ENCODE measurements around the gene DNAJB2. TPM values are rescaled to one million over a fixed set of nuclear protein-coding genes. Genes with fewer than 3 reads are reported as not detected.

The DNAJB2 gene
- total and polyA plus RNA-seq, 7 experiments from 2014 or later: 6.7 to 134 (median 107) TPM

- peaks cover 0 to 9% (median 5%) of the 10 kb centered on the region in 7 donors for H3K4me1 Mint-ChIP-seq
- peaks cover 0 to 5% (median 0%) of the 10 kb centered on the region in 3 experiments for H3K9me3 ChIP-seq (ENCODE audit: control insufficient read depth in 2 of 3, low read length in 3 of 3)
- H3K27ac Mint-ChIP-seq: no peak overlapping the region
- H3K4me3 Mint-ChIP-seq: peak overlapping the region in 2 of 10 donors; percentile 66 to 67
- H3K4me1 ChIP-seq (ENCODE audit: control insufficient read depth in 2 of 2, insufficient read depth in 2 of 2, low read length in 2 of 2): no peaks in the 10 kb centered on the region
- H3K36me3 Mint-ChIP-seq: peaks cover 0 to 21% (median 9%) of the 10 kb centered on the region in 5 donors
- H3K27me3 ChIP-seq (ENCODE audit: control insufficient read depth in 2 of 2, insufficient read depth in 2 of 2, low read length in 2 of 2): peaks cover 0 to 10% of the 10 kb centered on the region in 2 donors
- peak in 6 of 9 donors; percentile 6 to 58 (median 21) for DNase-seq
- H3K36me3 ChIP-seq (ENCODE audit: control insufficient read depth in 2 of 3, insufficient read depth in 3 of 3, low read length in 3 of 3): no peaks in the 10 kb centered on the region
- H3K27me3 Mint-ChIP-seq: peaks cover 59 to 84% (median 71%) of the 10 kb centered on the region in 5 donors
- ChIA-PET POLR2A (no interaction called here), CTCF (no interaction called here)
- H3K9me3 Mint-ChIP-seq: peaks cover 2 to 44% (median 17%) of the 10 kb centered on the region in 11 donors
- H3K27ac ChIP-seq (ENCODE audit: low read depth, low read length): no peak overlapping the region
- no peak for ATAC-seq
- intact Hi-C loops (cut with micrococcal nuclease): loop anchor here (1.0 to 2.0 kb wide), 2 partner anchors 23 kb away; partner anchors contain the start of gene PTPRN (in 1 of the 2)
- H3K4me3 ChIP-seq (ENCODE audit: low read length): no peak overlapping the region
Measured at GRCh38 chr2:219331560-219332213, 52.5 kb downstream of the DNAJB2 start.

DNA sequence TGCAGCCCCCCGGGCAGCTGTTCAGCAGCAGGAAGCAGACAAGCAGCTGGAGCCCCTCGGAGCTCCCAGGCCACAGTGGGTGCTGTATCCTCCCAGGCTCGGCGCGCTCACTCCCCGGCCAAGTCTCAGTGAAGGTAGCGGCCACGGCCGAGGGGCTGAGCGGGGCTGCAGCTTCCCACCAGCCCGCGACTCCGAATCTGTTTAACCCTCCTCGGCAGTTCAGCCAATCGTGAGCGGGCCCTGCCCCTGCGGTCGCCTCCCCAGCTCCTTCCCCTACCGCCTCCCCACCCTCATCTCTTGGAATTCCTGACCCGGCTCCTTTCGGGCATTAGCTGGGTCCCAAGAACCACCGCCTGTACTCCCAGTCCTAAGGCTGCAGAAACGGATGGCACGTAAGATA, 53.4 kb downstream of the DNAJB2 start, which contains the start of gene RESP18:
RESP18 (minus strand) TSS at position 203 of the 400 bp plus-strand sequence.
- H3K9me3 ChIP-seq (ENCODE audit: control insufficient read depth in 2 of 3, low read length in 3 of 3): peaks cover 0 to 5% (median 0%) of the 10 kb centered on the region in 3 experiments
- H3K36me3 Mint-ChIP-seq: peaks cover 0 to 21% (median 9%) of the 10 kb centered on the region in 5 donors
- ChIA-PET POLR2A (no interaction called here), CTCF (no interaction called here)
- no peak within 1 kb of the TSS for H3K27ac Mint-ChIP-seq
- H3K4me1 Mint-ChIP-seq: peaks cover 0 to 9% (median 5%) of the 10 kb centered on the region in 7 donors
- peaks cover 60 to 88% (median 72%) of the 10 kb centered on the region in 5 donors for H3K27me3 Mint-ChIP-seq
- ATAC-seq (no peak), DNase-seq (no peak)
- no peaks in the 10 kb centered on the region for H3K36me3 ChIP-seq (ENCODE audit: control insufficient read depth in 2 of 3, insufficient read depth in 3 of 3, low read length in 3 of 3)
- H3K9me3 Mint-ChIP-seq: peaks cover 2 to 51% (median 20%) of the 10 kb centered on the region in 11 donors
- H3K27me3 ChIP-seq (ENCODE audit: control insufficient read depth in 2 of 2, insufficient read depth in 2 of 2, low read length in 2 of 2): peaks cover 0 to 10% of the 10 kb centered on the region in 2 donors
- H3K4me3 ChIP-seq (ENCODE audit: low read length): no peak within 1 kb of the TSS
- H3K4me1 ChIP-seq (ENCODE audit: control insufficient read depth in 2 of 2, insufficient read depth in 2 of 2, low read length in 2 of 2): no peaks in the 10 kb centered on the region
- H3K4me3 Mint-ChIP-seq: peak within 1 kb of the TSS in 2 of 10 donors; percentile 66 to 67
- intact Hi-C loops (cut with micrococcal nuclease): no loop called here
- H3K27ac ChIP-seq (ENCODE audit: low read depth, low read length): no peak within 1 kb of the TSS

- ChIA-PET CTCF (interaction anchor here (0.8 kb wide), 1 partner anchor 17 kb away, joined by 3 read pairs; no protein-coding TSS in a partner anchor), POLR2A (no interaction called here)
- H3K4me1 ChIP-seq (ENCODE audit: control insufficient read depth in 2 of 2, insufficient read depth in 2 of 2, low read length in 2 of 2): no peaks in the 10 kb centered on the region
Measured at GRCh38 chr2:219334076-219334475, 54.9 kb downstream of the DNAJB2 start.

DNA sequence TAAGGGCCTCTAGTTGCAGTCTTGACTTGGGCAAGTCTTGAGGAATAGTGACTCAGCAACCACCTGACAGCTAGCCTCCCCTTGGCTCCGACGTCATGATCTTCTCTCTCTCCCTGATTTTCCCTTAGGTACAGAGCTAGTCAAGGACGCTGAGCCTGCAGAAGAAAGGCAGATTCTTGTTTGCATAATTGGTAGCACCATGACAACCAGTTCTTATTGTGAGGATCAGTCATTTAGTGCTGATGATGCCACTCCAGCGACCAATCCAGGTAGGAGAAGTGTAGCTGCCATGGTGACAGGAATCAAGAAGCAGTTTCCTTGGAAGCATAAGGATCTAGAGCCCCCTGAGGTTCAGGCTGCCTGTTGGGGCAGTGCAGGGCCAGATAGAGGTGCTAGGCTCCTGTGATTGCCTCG, 56.2 kb downstream of the DNAJB2 start:
- Histone ChIP-seq H3K27me3 (ENCODE audit: control insufficient read depth in 2 of 2, insufficient read depth in 2 of 2, low read length in 2 of 2) (peaks cover 0 to 10% of the 10 kb centered on the region in 2 donors), H3K4me1 (ENCODE audit: control insufficient read depth in 2 of 2, insufficient read depth in 2 of 2, low read length in 2 of 2) (no peaks in the 10 kb centered on the region), H3K9me3 (ENCODE audit: control insufficient read depth in 2 of 3, low read length in 3 of 3) (peaks cover 0 to 5% (median 0%) of the 10 kb centered on the region in 3 experiments), H3K4me3 (ENCODE audit: low read length) (no peak overlapping the region), H3K36me3 (ENCODE audit: control insufficient read depth in 2 of 3, insufficient read depth in 3 of 3, low read length in 3 of 3) (no peaks in the 10 kb centered on the region), H3K27ac (ENCODE audit: low read depth, low read length) (no peak overlapping the region)
- ATAC-seq (no peak), DNase-seq (no peak)
- Mint-ChIP-seq H3K27ac (no peak overlapping the region), H3K36me3 (peaks cover 0 to 21% (median 9%) of the 10 kb centered on the region in 5 donors), H3K4me3 (no peak overlapping the region), H3K9me3 (peaks cover 2 to 51% (median 22%) of the 10 kb centered on the region in 11 donors), H3K27me3 (peaks cover 65 to 85% (median 70%) of the 10 kb centered on the region in 5 donors), H3K4me1 (peaks cover 0 to 9% (median 4%) of the 10 kb centered on the region in 7 donors)
- intact Hi-C loops (cut with micrococcal nuclease): no loop called here
- CTCF ChIA-PET: no interaction called here
- POLR2A ChIA-PET: interaction anchor here (0.6 kb wide), 1 partner anchor 920 kb away, joined by 3 read pairs; no protein-coding TSS in a partner anchor

More at GRCh38 chr2:219334076-219334475, 54.9 kb downstream of the DNAJB2 start:
- H3K9me3 Mint-ChIP-seq: peaks cover 2 to 51% (median 20%) of the 10 kb centered on the region in 11 donors
- H3K27ac ChIP-seq (ENCODE audit: low read depth, low read length): no peak overlapping the region
- intact Hi-C loops (cut with micrococcal nuclease): no loop called here
- peaks cover 60 to 86% (median 75%) of the 10 kb centered on the region in 5 donors for H3K27me3 Mint-ChIP-seq
- peaks cover 0 to 10% of the 10 kb centered on the region in 2 donors for H3K27me3 ChIP-seq (ENCODE audit: control insufficient read depth in 2 of 2, insufficient read depth in 2 of 2, low read length in 2 of 2)
- H3K36me3 Mint-ChIP-seq: peaks cover 0 to 21% (median 9%) of the 10 kb centered on the region in 5 donors
- H3K27ac Mint-ChIP-seq: no peak overlapping the region
- no peaks in the 10 kb centered on the region for H3K36me3 ChIP-seq (ENCODE audit: control insufficient read depth in 2 of 3, insufficient read depth in 3 of 3, low read length in 3 of 3)
- peaks cover 0 to 5% (median 0%) of the 10 kb centered on the region in 3 experiments for H3K9me3 ChIP-seq (ENCODE audit: control insufficient read depth in 2 of 3, low read length in 3 of 3)
- ATAC-seq (no peak), DNase-seq (no peak)
- H3K4me3 ChIP-seq (ENCODE audit: low read length): no peak overlapping the region
- H3K4me1 Mint-ChIP-seq: peaks cover 0 to 9% (median 4%) of the 10 kb centered on the region in 7 donors
- H3K4me3 Mint-ChIP-seq: no peak overlapping the region

Small RNAs within 50 kb of the gene (microRNA-seq; reads per million reads assigned to microRNA genes)
- not detected for gene MIR153-1 (ENCODE audit: borderline microRNAs expressed)

Other genes with a start within 250 kb of the DNAJB2 start
- gene CFAP65, start 237.8 kb upstream of the DNAJB2 start, total RNA-seq: not detected
- gene CFAP65, start 237.8 kb upstream of the DNAJB2 start, polyA plus RNA-seq: not detected
- under 1 TPM in 2 of 5 experiments, not detected in 3; 0.17 to 0.24 TPM for gene IHH, start 218.4 kb upstream of the DNAJB2 start, total RNA-seq
- not detected for gene IHH, start 218.4 kb upstream of the DNAJB2 start, polyA plus RNA-seq
- gene NHEJ1, start 118.6 kb upstream of the DNAJB2 start, total RNA-seq: 10 to 100 TPM; 11.4 to 24.0 (median 17.9) TPM
- 10 to 100 TPM; 24.5 to 32.7 TPM for gene NHEJ1, start 118.6 kb upstream of the DNAJB2 start, polyA plus RNA-seq
- 1 to 10 TPM in 4 of 5 experiments, under 1 TPM in 1; 0.69 to 8.6 (median 3.0) TPM for gene SLC23A3, start 109.3 kb upstream of the DNAJB2 start, total RNA-seq
- under 1 TPM in 1 of 2 donors, not detected in 1; 0.08 TPM for gene SLC23A3, start 109.3 kb upstream of the DNAJB2 start, polyA plus RNA-seq
- gene CNPPD1, start 102.4 kb upstream of the DNAJB2 start, total RNA-seq: 10 to 100 TPM; 48.2 to 77.6 (median 64.5) TPM
- gene CNPPD1, start 102.4 kb upstream of the DNAJB2 start, polyA plus RNA-seq: 10 to 100 TPM; 48.2 to 68.7 TPM
- gene RETREG2, start 101.1 kb upstream of the DNAJB2 start, total RNA-seq: 100 to 1,000 TPM in 2 of 5 experiments, 10 to 100 TPM in 3; 70.2 to 124 (median 90.9) TPM
- 10 to 100 TPM; 58.5 to 62.4 TPM for gene RETREG2, start 101.1 kb upstream of the DNAJB2 start, polyA plus RNA-seq
- 10 to 100 TPM; 50.1 to 79.5 (median 71.3) TPM for gene ZFAND2B, start 72.6 kb upstream of the DNAJB2 start, total RNA-seq
- gene ZFAND2B, start 72.6 kb upstream of the DNAJB2 start, polyA plus RNA-seq: 10 to 100 TPM; 72.4 to 90.7 TPM
- gene ABCB6, start 60.4 kb upstream of the DNAJB2 start, total RNA-seq: 10 to 100 TPM in 2 of 5 experiments, 1 to 10 TPM in 3; 4.1 to 30.2 (median 8.3) TPM
- 1 to 10 TPM in 1 of 2 donors, under 1 TPM in 1; 0.66 to 3.2 TPM for gene ABCB6, start 60.4 kb upstream of the DNAJB2 start, polyA plus RNA-seq
- gene ATG9A, start 49.7 kb upstream of the DNAJB2 start, total RNA-seq: 10 to 100 TPM; 52.6 to 66.0 (median 60.9) TPM
- 10 to 100 TPM; 14.0 to 40.0 TPM for gene ATG9A, start 49.7 kb upstream of the DNAJB2 start, polyA plus RNA-seq
- gene ANKZF1, start 49.6 kb upstream of the DNAJB2 start, total RNA-seq: 100 to 1,000 TPM; 117 to 287 (median 169) TPM
- 10 to 100 TPM; 29.7 to 61.4 TPM for gene ANKZF1, start 49.6 kb upstream of the DNAJB2 start, polyA plus RNA-seq
- 1 to 10 TPM; 1.9 to 4.5 (median 2.7) TPM for gene GLB1L, start 33.9 kb upstream of the DNAJB2 start, total RNA-seq
- 1 to 10 TPM; 1.6 to 2.1 TPM for gene GLB1L, start 33.9 kb upstream of the DNAJB2 start, polyA plus RNA-seq
- 10 to 100 TPM; 17.4 to 35.0 (median 21.8) TPM for gene STK16, start 33.9 kb upstream of the DNAJB2 start, total RNA-seq
- 10 to 100 TPM; 18.8 to 24.4 TPM for gene STK16, start 33.9 kb upstream of the DNAJB2 start, polyA plus RNA-seq
- gene TUBA4B, start 26.1 kb upstream of the DNAJB2 start, total RNA-seq: not detected
- not detected for gene TUBA4B, start 26.1 kb upstream of the DNAJB2 start, polyA plus RNA-seq
- 100 to 1,000 TPM in 3 of 5 experiments, 10 to 100 TPM in 2; 82.9 to 260 (median 183) TPM for gene TUBA4A, start 25.4 kb upstream of the DNAJB2 start, total RNA-seq
- gene TUBA4A, start 25.4 kb upstream of the DNAJB2 start, polyA plus RNA-seq: 100 to 1,000 TPM; 145 to 336 TPM
- gene PTPRN, start 30.0 kb downstream of the DNAJB2 start, total RNA-seq: under 1 TPM in 1 of 5 experiments, not detected in 4; 0.48 TPM
- gene PTPRN, start 30.0 kb downstream of the DNAJB2 start, polyA plus RNA-seq: not detected
- not detected for gene RESP18, start 53.4 kb downstream of the DNAJB2 start, total RNA-seq
- gene RESP18, start 53.4 kb downstream of the DNAJB2 start, polyA plus RNA-seq: not detected
- 100 to 1,000 TPM in 1 of 5 experiments, 10 to 100 TPM in 4; 72.3 to 115 (median 73.9) TPM for gene DNPEP, start 108.5 kb downstream of the DNAJB2 start, total RNA-seq
- gene DNPEP, start 108.5 kb downstream of the DNAJB2 start, polyA plus RNA-seq: 10 to 100 TPM; 57.5 to 61.2 TPM
- gene DES, start 139.0 kb downstream of the DNAJB2 start, total RNA-seq: 1 to 10 TPM in 1 of 5 experiments, not detected in 4; 1.5 TPM
- not detected for gene DES, start 139.0 kb downstream of the DNAJB2 start, polyA plus RNA-seq
- 10 to 100 TPM in 4 of 5 experiments, under 1 TPM in 1; 0.41 to 23.2 (median 15.0) TPM for gene SPEG, start 155.5 kb downstream of the DNAJB2 start, total RNA-seq
- gene SPEG, start 155.5 kb downstream of the DNAJB2 start, polyA plus RNA-seq: under 1 TPM; 0.26 to 0.76 TPM
- gene GMPPA, start 219.5 kb downstream of the DNAJB2 start, total RNA-seq: 10 to 100 TPM; 22.4 to 58.3 (median 37.2) TPM
- 10 to 100 TPM; 11.8 to 23.8 TPM for gene GMPPA, start 219.5 kb downstream of the DNAJB2 start, polyA plus RNA-seq
- gene ASIC4, start 235.1 kb downstream of the DNAJB2 start, total RNA-seq: under 1 TPM in 4 of 5 experiments, not detected in 1; 0.12 to 0.49 (median 0.17) TPM
- gene ASIC4, start 235.1 kb downstream of the DNAJB2 start, polyA plus RNA-seq: not detected